ENCODE measurements around the gene CCDC85C. TPM values are rescaled to one million over a fixed set of nuclear protein-coding genes. Genes with fewer than 3 reads are reported as not detected.

The CCDC85C gene
- total and polyA plus RNA-seq, 9 donors = 2.1 to 28.4 (median 13.1) TPM

DNA sequence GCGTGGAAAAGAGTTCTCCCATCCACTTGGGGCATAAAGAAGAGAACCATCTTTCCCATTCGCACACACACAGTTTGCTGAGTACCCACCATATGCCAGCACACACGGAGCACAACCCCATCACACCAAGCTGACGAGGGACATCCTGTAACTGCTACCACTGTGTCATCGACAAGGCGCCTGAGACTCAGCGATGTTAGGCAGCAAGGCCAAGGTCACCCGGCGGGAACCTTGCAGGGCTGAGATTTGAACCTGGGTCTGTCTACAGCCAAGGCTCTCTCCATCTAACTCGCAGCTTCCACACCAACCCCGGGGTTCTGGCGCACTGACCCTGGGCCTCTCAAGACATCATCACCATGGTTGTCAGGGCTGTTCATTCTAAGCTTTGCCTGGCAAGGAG is 60.0 kb downstream of the CCDC85C start:
- peaks cover 5% of the 10 kb centered on the region for H3K4me1 ChIP-seq (ENCODE audit: insufficient read depth)
- no peaks in the 10 kb centered on the region for H3K36me3 ChIP-seq
- no peak for TF ChIP-seq EP300 (IDR thresholded peaks at IDR 0.05)
- no peak for TF ChIP-seq POLR2A (IDR thresholded peaks at IDR 0.05)
- no peak for TF ChIP-seq CTCF (IDR thresholded peaks at IDR 0.05)
- H3K27me3 ChIP-seq = no peaks in the 10 kb centered on the region
- no peak overlapping the region for H3K4me3 ChIP-seq
- H3K9me3 ChIP-seq = no peaks in the 10 kb centered on the region
- no peak for DNase-seq
- WGBS, 3 donors = 92 to 94% (median 93%) methylated on average over 12 of the region's 12 CpGs
- intact Hi-C loops (cut with DNase I) = no loop called here
- H3K27ac ChIP-seq = no peak overlapping the region

GRCh38 chr14:99543370-99543769 is 60.6 kb downstream of the CCDC85C start:
- no peaks in the 10 kb centered on the region for H3K27me3 ChIP-seq
- H3K36me3 ChIP-seq = no peaks in the 10 kb centered on the region
- H3K4me3 ChIP-seq = no peak overlapping the region
- no peak for DNase-seq
- peaks cover 4% of the 10 kb centered on the region for H3K4me1 ChIP-seq (ENCODE audit: insufficient read depth)
- intact Hi-C loops (cut with DNase I) = no loop called here
- H3K9me3 ChIP-seq = no peaks in the 10 kb centered on the region
- TF ChIP-seq POLR2A (IDR thresholded peaks at IDR 0.05) (no peak), CTCF (IDR thresholded peaks at IDR 0.05) (no peak), EP300 (IDR thresholded peaks at IDR 0.05) (no peak)
- 92 to 95% (median 93%) methylated on average over 4 of the region's 4 CpGs for WGBS, 3 donors
- no peak overlapping the region for H3K27ac ChIP-seq

DNA sequence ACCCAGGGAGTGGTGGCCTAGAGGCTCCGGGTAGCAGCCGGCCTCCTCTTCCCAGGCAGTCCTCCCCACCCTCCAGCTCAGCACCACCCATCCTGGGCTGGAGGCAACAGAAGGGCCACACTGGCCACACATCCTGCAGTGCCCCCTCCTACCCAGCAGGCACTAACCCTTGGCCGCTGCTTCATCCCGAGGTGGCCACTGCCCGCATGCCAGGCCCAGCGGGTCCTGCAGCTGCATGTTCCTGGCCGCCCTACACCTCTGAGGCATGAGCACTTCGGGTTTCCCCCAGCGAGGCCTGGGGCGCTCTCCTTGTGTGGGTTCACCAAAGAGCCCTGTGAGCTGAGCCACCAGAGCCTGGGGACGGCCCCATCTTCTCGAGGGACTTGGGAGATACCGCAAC is 61.4 kb downstream of the CCDC85C start:
- Histone ChIP-seq H3K36me3 (no peaks in the 10 kb centered on the region), H3K27me3 (no peaks in the 10 kb centered on the region), H3K4me3 (no peak overlapping the region), H3K4me1 (ENCODE audit: insufficient read depth) (peaks cover 4% of the 10 kb centered on the region), H3K27ac (no peak overlapping the region), H3K9me3 (no peaks in the 10 kb centered on the region)
- intact Hi-C loops (cut with DNase I) = no loop called here
- no peak for DNase-seq
- no peak for TF ChIP-seq POLR2A (IDR thresholded peaks at IDR 0.05)
- no peak for TF ChIP-seq CTCF (IDR thresholded peaks at IDR 0.05)
- no peak for TF ChIP-seq EP300 (IDR thresholded peaks at IDR 0.05)
- WGBS, 3 donors = 88 to 93% (median 92%) methylated on average over 13 of the region's 13 CpGs

GRCh38 chr14:99541677-99542470 is 62.1 kb downstream of the CCDC85C start:
- no peak for DNase-seq
- peaks cover 4% of the 10 kb centered on the region for H3K4me1 ChIP-seq (ENCODE audit: insufficient read depth)
- H3K27ac ChIP-seq = no peak overlapping the region
- no peaks in the 10 kb centered on the region for H3K27me3 ChIP-seq
- TF ChIP-seq CTCF (IDR thresholded peaks at IDR 0.05) (no peak), EP300 (IDR thresholded peaks at IDR 0.05) (no peak), POLR2A (IDR thresholded peaks at IDR 0.05) (no peak)
- WGBS, 3 donors = 87 to 93% (median 88%) methylated on average over 17 to 18 of the region's 18 CpGs
- no peaks in the 10 kb centered on the region for H3K9me3 ChIP-seq
- H3K4me3 ChIP-seq = no peak overlapping the region
- intact Hi-C loops (cut with DNase I) = no loop called here
- no peaks in the 10 kb centered on the region for H3K36me3 ChIP-seq

Data from ovary (tissue), 9 donors.